ENCODE data around the gene VPS37D.

DNA sequence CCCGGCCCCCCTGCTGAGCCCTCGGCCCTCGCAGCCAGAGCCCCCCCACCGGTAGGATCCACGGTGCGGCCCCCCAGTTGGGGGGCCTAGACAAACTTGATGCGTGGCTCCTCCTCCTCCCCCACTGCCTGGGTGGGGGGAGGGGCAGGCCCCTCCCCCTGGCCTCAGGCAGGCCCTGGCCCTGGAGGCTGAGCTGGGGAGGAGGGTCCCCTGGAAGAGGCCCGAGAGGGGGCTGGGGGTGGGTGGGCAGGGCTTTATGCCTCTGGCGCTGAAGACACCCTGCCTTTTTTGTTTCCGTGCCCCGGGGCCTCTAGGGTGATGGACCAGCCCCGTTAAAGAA lies 3.7 kb downstream of the VPS37D start:
- TF ChIP-seq, protein P1, sequence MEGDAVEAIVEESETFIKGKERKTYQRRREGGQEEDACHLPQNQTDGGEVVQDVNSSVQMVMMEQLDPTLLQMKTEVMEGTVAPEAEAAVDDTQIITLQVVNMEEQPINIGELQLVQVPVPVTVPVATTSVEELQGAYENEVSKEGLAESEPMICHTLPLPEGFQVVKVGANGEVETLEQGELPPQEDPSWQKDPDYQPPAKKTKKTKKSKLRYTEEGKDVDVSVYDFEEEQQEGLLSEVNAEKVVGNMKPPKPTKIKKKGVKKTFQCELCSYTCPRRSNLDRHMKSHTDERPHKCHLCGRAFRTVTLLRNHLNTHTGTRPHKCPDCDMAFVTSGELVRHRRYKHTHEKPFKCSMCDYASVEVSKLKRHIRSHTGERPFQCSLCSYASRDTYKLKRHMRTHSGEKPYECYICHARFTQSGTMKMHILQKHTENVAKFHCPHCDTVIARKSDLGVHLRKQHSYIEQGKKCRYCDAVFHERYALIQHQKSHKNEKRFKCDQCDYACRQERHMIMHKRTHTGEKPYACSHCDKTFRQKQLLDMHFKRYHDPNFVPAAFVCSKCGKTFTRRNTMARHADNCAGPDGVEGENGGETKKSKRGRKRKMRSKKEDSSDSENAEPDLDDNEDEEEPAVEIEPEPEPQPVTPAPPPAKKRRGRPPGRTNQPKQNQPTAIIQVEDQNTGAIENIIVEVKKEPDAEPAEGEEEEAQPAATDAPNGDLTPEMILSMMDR (conservative IDR thresholded peaks at IDR 0.05): no peak
- TF ChIP-seq EZH2 (IDR thresholded peaks at IDR 0.05; ENCODE audit: low read depth): no peak

Measured in PC-9 (cell line).